Loucy (cell line): ENCODE measurements around the gene DEUP1.

ENCODE experiments used
- CTCF ChIP-seq: fragments of 200-600 bp; sonication (generic); conservative IDR thresholded peaks from 2 replicates; pipeline ENCODE4 v1.5.1; 2014; ENCODE audit warnings: mild to moderate bottlenecking, antibody characterized with exemption, low read length
- EZH2phosphoT487 ChIP-seq: fragments of 200-600 bp; IDR thresholded peaks from 2 replicates; pipeline ENCODE4 v1.6.1; 2018; ENCODE audit warnings: antibody characterized with exemption, mild to moderate bottlenecking, moderate library complexity, borderline replicate concordance

DNA sequence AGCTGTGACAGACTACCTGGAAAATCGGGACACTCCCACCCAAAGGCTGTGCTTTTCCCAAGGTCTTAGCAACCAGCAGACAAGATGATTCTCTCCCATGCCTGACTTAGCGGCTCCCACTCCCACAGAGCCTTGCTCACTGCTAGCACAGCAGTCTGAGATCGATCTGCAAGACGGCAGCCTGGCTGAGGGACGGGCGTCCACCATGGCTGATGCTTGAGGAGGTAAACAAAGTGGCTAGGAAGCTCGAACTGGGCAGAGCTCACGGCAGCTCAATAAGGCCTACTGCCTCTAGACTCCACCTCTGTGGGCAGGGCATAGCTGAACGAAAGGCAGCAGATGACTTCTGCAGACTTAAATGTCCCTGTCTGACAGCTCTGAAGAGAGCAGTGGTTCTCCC is 127.7 kb downstream of the DEUP1 start:
- TF ChIP-seq CTCF (no peak), EZH2phosphoT487 (no peak)
